Pancreas (tissue), 10 donors: ENCODE measurements around the gene AKNA. TPM values are rescaled to one million over a fixed set of nuclear protein-coding genes. Genes with fewer than 3 reads are reported as not detected.
A peak's percentile ranks its signal among the peaks of the same experiment; 100 is the strongest.

Experiments used
- ATAC-seq, 4 donors: fragments of 200-7000 bp; cut with Tn5 transposase; one replicate each; pipeline versions ENCODE4 v1.8.0 to v1.9.1; 2020; ENCODE audit warnings: mild to moderate bottlenecking in 4 of 4, moderate library complexity in 4 of 4
- DNase-seq, 6 donors: peaks; one replicate each; pipeline ENCODE4 v3.0.0-alpha.2; 2020
- FAIRE-seq: peaks from 2 replicates; lab custom pipeline; 2012; peaks lifted over from hg19 to GRCh38; lab: Jason Lieb, UNC
- H3K27ac ChIP-seq, 4 donors: fragments of 200-600 bp; sonication (generic); 1 replicate in 3 of 4; 2 replicates in 1 of 4; pipeline versions ENCODE4 v1.5.0 to v1.8.0; 2020
- H3K27me3 ChIP-seq, 4 donors: fragments of 200-600 bp; one replicate each; pipeline ENCODE4 v1.8.0; 2021
- H3K36me3 ChIP-seq, 3 donors: fragments of 200-600 bp; sonication (generic) in 1 of 3; one replicate each; pipeline versions ENCODE4 v1.5.0 to v1.8.0; 2020 to 2021
- H3K4me1 ChIP-seq, 3 donors: fragments of 200-600 bp; one replicate each; pipeline ENCODE4 v1.8.0; 2021
- H3K4me3 ChIP-seq, 4 donors: fragments of 200-600 bp; sonication (generic) in 2 of 4; one replicate each; pipeline versions ENCODE4 v1.5.0 to v1.8.0; 2020 to 2021
- H3K9me3 ChIP-seq, 4 donors: fragments of 200-600 bp; one replicate each; pipeline ENCODE4 v1.8.0; 2021
- CTCF ChIP-seq, 4 donors: fragments of 200-600 bp; sonication (generic) in 3 of 4; IDR thresholded peaks; one replicate each; pipeline versions ENCODE4 v1.5.0 to v1.8.0; 2021; ENCODE audit warnings: antibody characterized with exemption in 4 of 4
- WGBS, 2 donors: extraction: QIAGEN DNeasy Blood & Tissue Kit; methylation state at CpG; one replicate each; pipeline ENCODE4 v1.1.7; 2013; 5-methylcytosine and 5-hydroxymethylcytosine counted together
- intact Hi-C, 3 donors: fragments of 100-400 bp; cut with DNase I; formaldehyde crosslinking; loops; one replicate each; pipeline versions ENCODE4 v1.11.1 to v1.14.2; 2022
- polyA plus RNA-seq, 2 donors: library from polyadenylated mRNA; stranded (reverse); fragments of 200-250 nt; gene quantifications; one replicate each; pipeline ENCODE4 v1.2.3, GENCODE V29; 2013
- total RNA-seq, 6 donors: library from RNA; stranded (reverse); fragmentation: NEBNext Ultra II Directional in 4 of 6; extraction: Animal tissue kit (Norgen Biotek cat#: 25700) in 4 of 6; gene quantifications; one replicate each; pipeline versions ENCODE4 v1.2.1 to v1.2.4, GENCODE V29; 2021 to 2023
- donor health status: healthy with polysubstance abuse.
- donor health status: DM: no; HTN: no; CAD: no; lungs with moderate emphysema.
- donor health status: DM: no; HTN: no; CAD: no.
- donor health status: control.
- donor health status: control.
- donor health status: Bipolar disorder and iron deficiency.
- donor health status: DM: yes; HTN: yes; CAD: no.
- donor health status: DM: no; HTN: no; CAD: no.
- donor health status: DM: no; HTN: no; CAD: no.
- donor health status: DM: yes; HTN: yes; CAD: no.

AKNA gene
- total and polyA plus RNA-seq, 8 donors: 5.4 to 18.0 (median 10.4) TPM

GRCh38 chr9:114425126-114425525, 37.3 kb upstream of the AKNA start:
- Histone ChIP-seq H3K4me1 (no peaks in the 10 kb centered on the region), H3K27ac (no peak overlapping the region), H3K36me3 (no peaks in the 10 kb centered on the region), H3K4me3 (no peak overlapping the region), H3K9me3 (no peaks in the 10 kb centered on the region), H3K27me3 (no peaks in the 10 kb centered on the region)
- 84 to 87% methylated on average over 11 of the region's 11 CpGs for WGBS, 2 donors
- TF ChIP-seq CTCF (IDR thresholded peaks at IDR 0.05): no peak
- no peak for FAIRE-seq
- no peak for ATAC-seq
- intact Hi-C loops: loop anchor here in 1 of 3 donors (10.0 kb wide), 1 partner anchor 220 kb away; no protein-coding TSS in a partner anchor
- DNase-seq: peak in 1 of 6 donors; percentile 26

GRCh38 chr9:114424126-114424525, 36.3 kb upstream of the AKNA start:
- DNase-seq: peak in 1 of 6 donors; percentile 39
- no peaks in the 10 kb centered on the region for H3K36me3 ChIP-seq
- intact Hi-C loops: loop anchor here in 1 of 3 donors (10.0 kb wide), 1 partner anchor 221 kb away; no protein-coding TSS in a partner anchor
- no peaks in the 10 kb centered on the region for H3K4me1 ChIP-seq
- WGBS, 2 donors: 86 to 92% methylated on average over 12 of the region's 12 CpGs
- ATAC-seq: no peak
- H3K27me3 ChIP-seq: no peaks in the 10 kb centered on the region
- no peak for FAIRE-seq
- H3K4me3 ChIP-seq: no peak overlapping the region
- no peak for TF ChIP-seq CTCF (IDR thresholded peaks at IDR 0.05)
- no peak overlapping the region for H3K27ac ChIP-seq
- H3K9me3 ChIP-seq: no peaks in the 10 kb centered on the region

- no peaks in the 10 kb centered on the region for H3K9me3 ChIP-seq
- intact Hi-C loops: loop anchor here in 1 of 3 donors (10.0 kb wide), 1 partner anchor 222 kb away; no protein-coding TSS in a partner anchor
- no peaks in the 10 kb centered on the region for H3K27me3 ChIP-seq
- DNase-seq (peak in 1 of 6 donors; percentile 22), FAIRE-seq (no peak), ATAC-seq (no peak)
- H3K4me3 ChIP-seq: no peak overlapping the region
- no peaks in the 10 kb centered on the region for H3K36me3 ChIP-seq
- TF ChIP-seq CTCF (IDR thresholded peaks at IDR 0.05): no peak
- WGBS, 2 donors: 91 to 95% methylated on average over 14 of the region's 14 CpGs
- H3K4me1 ChIP-seq: no peaks in the 10 kb centered on the region
- no peak overlapping the region for H3K27ac ChIP-seq
These were observed 35.4 kb upstream of the AKNA start for GRCh38 chr9:114423181-114423580.

DNA sequence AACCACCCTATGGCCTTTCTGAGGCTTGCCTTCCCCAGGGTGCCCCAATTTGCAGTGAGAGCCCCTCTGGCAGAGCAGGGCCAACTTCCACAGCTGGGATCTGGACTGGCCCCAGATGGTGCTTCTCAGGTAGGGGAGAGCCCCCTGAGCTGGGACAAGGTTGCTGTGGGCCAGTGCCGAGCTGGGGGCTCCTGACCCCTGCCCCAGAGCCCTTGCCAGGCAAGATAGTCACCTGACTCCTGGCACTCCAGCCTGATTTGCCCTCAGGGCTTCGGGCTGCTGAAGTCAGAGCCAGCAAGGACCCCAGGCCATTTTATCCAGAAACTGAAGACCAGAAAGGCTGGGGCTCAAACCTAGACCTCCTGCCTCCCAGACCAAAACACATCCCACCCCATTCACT, 33.4 kb upstream of the AKNA start:
- no peaks in the 10 kb centered on the region for H3K36me3 ChIP-seq
- TF ChIP-seq CTCF (IDR thresholded peaks at IDR 0.05): no peak
- no peak overlapping the region for H3K4me3 ChIP-seq
- intact Hi-C loops: loop anchor here in 1 of 3 donors (10.0 kb wide), 1 partner anchor 224 kb away; no protein-coding TSS in a partner anchor
- no peaks in the 10 kb centered on the region for H3K9me3 ChIP-seq
- WGBS, 2 donors: 74 to 88% methylated on average over 2 of the region's 2 CpGs
- ATAC-seq (no peak), FAIRE-seq (no peak), DNase-seq (peak in 1 of 6 donors; percentile 37)
- no peak overlapping the region for H3K27ac ChIP-seq
- H3K4me1 ChIP-seq: no peaks in the 10 kb centered on the region
- no peaks in the 10 kb centered on the region for H3K27me3 ChIP-seq

- ATAC-seq (no peak), DNase-seq (no peak), FAIRE-seq (no peak)
- no peaks in the 10 kb centered on the region for H3K4me1 ChIP-seq
- TF ChIP-seq CTCF (IDR thresholded peaks at IDR 0.05): no peak
- H3K36me3 ChIP-seq: no peaks in the 10 kb centered on the region
- intact Hi-C loops: loop anchor here in 1 of 3 donors (10.0 kb wide), 1 partner anchor 225 kb away; no protein-coding TSS in a partner anchor
- WGBS, 2 donors: 90 to 98% methylated on average over 8 of the region's 8 CpGs
- H3K4me3 ChIP-seq: no peak overlapping the region
- H3K27me3 ChIP-seq: no peaks in the 10 kb centered on the region
- H3K27ac ChIP-seq: no peak overlapping the region
- no peaks in the 10 kb centered on the region for H3K9me3 ChIP-seq
These were observed 32.0 kb upstream of the AKNA start for GRCh38 chr9:114419796-114420195.
